Stromal cell of bone marrow (primary cell): ENCODE data around the gene CTSW.

ENCODE experiments used
- DNase-seq: peaks from one replicate; pipeline ENCODE4 v3.0.0-alpha.2; 2012; ENCODE audit warnings: low read depth

Gene CTSW

GRCh38 chr11:65868076-65868667 lies 11.5 kb upstream of the CTSW start:
- no peak for DNase-seq

- DNase-seq, result no peak
Observed at GRCh38 chr11:65868907-65869306, 10.7 kb upstream of the CTSW start.

- no peak for DNase-seq
Observed at GRCh38 chr11:65869643-65870306, 9.9 kb upstream of the CTSW start.

GRCh38 chr11:65870307-65870658 lies 9.4 kb upstream of the CTSW start:
- no peak for DNase-seq

GRCh38 chr11:65870706-65871681 lies 8.6 kb upstream of the CTSW start:
- DNase-seq, result no peak

GRCh38 chr11:65871811-65872548 lies 7.7 kb upstream of the CTSW start:
- DNase-seq, result no peak

- DNase-seq, result no peak
Observed at GRCh38 chr11:65872586-65873317, 6.9 kb upstream of the CTSW start, which contains the start of gene EFEMP2. EFEMP2 (minus strand) TSS chr11:65872800; CDS start chr11:65872354, 446 bp downstream.

GRCh38 chr11:65873318-65874156 lies 6.1 kb upstream of the CTSW start:
- peak; percentile 84 for DNase-seq

- no peak for DNase-seq
Observed at GRCh38 chr11:65880027-65880426, 390 bp downstream of the CTSW start.

GRCh38 chr11:65880844-65881421 lies 1.3 kb downstream of the CTSW start:
- no peak for DNase-seq

GRCh38 chr11:65882120-65883057 lies 2.8 kb downstream of the CTSW start:
- no peak for DNase-seq

- no peak for DNase-seq
Observed at GRCh38 chr11:65883058-65883761, 3.6 kb downstream of the CTSW start.

GRCh38 chr11:65883786-65884715 lies 4.4 kb downstream of the CTSW start:
- DNase-seq, result no peak

GRCh38 chr11:65884716-65885092 lies 5.1 kb downstream of the CTSW start:
- DNase-seq, result no peak

- no peak for DNase-seq
Observed at GRCh38 chr11:65885231-65885630, 5.6 kb downstream of the CTSW start.

- DNase-seq, result no peak
Observed at GRCh38 chr11:65885808-65886536, 6.3 kb downstream of the CTSW start.
